BE2C (cell line): ENCODE measurements around the gene VAV2.

ENCODE experiments used
- DNase-seq: peaks from one replicate; pipeline ENCODE4 v3.0.0-alpha.2; 2020
- H3K27me3 ChIP-seq: fragments of 250-450 bp; sonication (Bioruptor Pico); 2 replicates; pipeline ENCODE4 v1.5.1; 2020; ENCODE audit warnings: mild to moderate bottlenecking
- H3K36me3 ChIP-seq: fragments of 250-450 bp; sonication (Bioruptor Pico); 2 replicates; pipeline ENCODE4 v1.5.1; 2020; ENCODE audit warnings: mild to moderate bottlenecking
- H3K4me1 ChIP-seq: fragments of 250-450 bp; sonication (Bioruptor Pico); 2 replicates; pipeline ENCODE4 v1.5.1; 2020
- H3K4me3 ChIP-seq: 2 replicates; pipeline ENCODE4 v1.5.1; 2011; ENCODE audit warnings: low read depth, low read length
- H3K9me3 ChIP-seq: fragments of 250-450 bp; sonication (Bioruptor Pico); 2 replicates; pipeline ENCODE4 v1.5.1; 2020
- CTCF ChIP-seq: IDR thresholded peaks from 2 replicates; pipeline ENCODE4 v1.5.1; 2012; ENCODE audit warnings: mild to moderate bottlenecking, low read depth, low read length

The VAV2 gene

GRCh38 chr9:133976887-133977286 is 15.2 kb downstream of the VAV2 start:
- Histone ChIP-seq H3K27me3 (no peaks in the 10 kb centered on the region), H3K4me3 (no peak overlapping the region), H3K36me3 (peaks cover 23% of the 10 kb centered on the region), H3K9me3 (no peaks in the 10 kb centered on the region), H3K4me1 (peaks cover 46% of the 10 kb centered on the region)
- no peak for DNase-seq
- TF ChIP-seq CTCF = no peak

GRCh38 chr9:133976191-133976861 is 15.8 kb downstream of the VAV2 start:
- peaks cover 45% of the 10 kb centered on the region for H3K4me1 ChIP-seq
- TF ChIP-seq CTCF = no peak
- H3K9me3 ChIP-seq = no peaks in the 10 kb centered on the region

GRCh38 chr9:133975511-133975910 is 16.6 kb downstream of the VAV2 start:
- Histone ChIP-seq H3K27me3 (no peaks in the 10 kb centered on the region), H3K4me1 (peaks cover 41% of the 10 kb centered on the region), H3K36me3 (peaks cover 14% of the 10 kb centered on the region), H3K4me3 (no peak overlapping the region), H3K9me3 (no peaks in the 10 kb centered on the region)
- DNase-seq = no peak
- TF ChIP-seq CTCF = no peak

More at GRCh38 chr9:133976191-133976861, 15.8 kb downstream of the VAV2 start:
- no peak for DNase-seq
- peaks cover 17% of the 10 kb centered on the region for H3K36me3 ChIP-seq
- H3K27me3 ChIP-seq = no peaks in the 10 kb centered on the region
- no peak overlapping the region for H3K4me3 ChIP-seq

DNA sequence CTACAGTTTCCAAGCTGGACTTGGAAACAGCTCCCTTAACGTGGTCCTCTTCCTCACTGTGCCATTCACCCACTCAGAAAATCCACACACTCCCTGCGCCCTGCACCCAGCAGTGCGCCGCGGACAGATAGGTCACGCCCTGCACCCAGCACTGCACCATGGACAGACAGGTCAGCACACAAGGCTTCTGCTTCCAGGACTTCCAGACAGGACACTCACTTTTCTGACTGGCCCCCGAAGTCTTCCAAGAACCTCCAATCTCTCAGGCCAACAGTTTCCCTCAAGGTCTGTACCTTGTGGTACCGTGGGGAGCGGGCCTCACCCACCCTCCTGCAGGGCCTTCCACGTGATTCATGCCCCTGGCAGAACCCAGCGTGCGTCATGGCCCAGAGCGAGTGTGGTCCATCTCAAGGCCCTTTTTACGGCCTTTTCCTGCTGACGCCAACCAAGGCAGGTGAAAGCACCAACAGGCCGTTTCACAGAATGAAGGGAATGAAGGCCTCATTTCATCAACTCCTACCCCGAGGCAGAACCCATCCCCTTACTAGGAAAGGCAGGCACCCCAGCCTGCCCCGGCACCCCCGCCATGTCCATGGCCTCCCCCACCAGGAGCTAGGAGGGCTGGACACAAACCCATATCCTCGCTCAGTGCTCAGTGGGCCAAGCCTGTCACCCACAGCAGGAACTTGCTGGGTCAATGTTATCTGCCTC is 17.3 kb downstream of the VAV2 start:
- Histone ChIP-seq H3K27me3 (no peaks in the 10 kb centered on the region), H3K9me3 (no peaks in the 10 kb centered on the region), H3K4me3 (no peak overlapping the region), H3K4me1 (peaks cover 34% of the 10 kb centered on the region), H3K36me3 (peaks cover 14% of the 10 kb centered on the region)
- DNase-seq = no peak
- no peak for TF ChIP-seq CTCF

GRCh38 chr9:133973791-133974630 is 18.1 kb downstream of the VAV2 start:
- no peak for DNase-seq
- Histone ChIP-seq H3K9me3 (no peaks in the 10 kb centered on the region), H3K4me1 (peaks cover 33% of the 10 kb centered on the region), H3K27me3 (no peaks in the 10 kb centered on the region), H3K36me3 (peaks cover 9% of the 10 kb centered on the region), H3K4me3 (no peak overlapping the region)
- TF ChIP-seq CTCF = no peak
